ENCODE measurements around the gene ZBTB18.

GRCh38 chr1:244037252-244037651, 13.8 kb upstream of the ZBTB18 start:
- no peak for TF ChIP-seq POLR2A (IDR thresholded peaks at IDR 0.05; ENCODE audit: extremely low read depth, insufficient read length)
- TF ChIP-seq CTCF (IDR thresholded peaks at IDR 0.05; ENCODE audit: low read depth, low read length) = no peak
